Mesothelial cell of epicardium (in vitro differentiated cells): Measurements from ENCODE around the gene ARL13A. TPM values are rescaled to one million over a fixed set of nuclear protein-coding genes. Genes with fewer than 3 reads are reported as not detected.
"Not testable (repeated sequence)": the region's sequence is repeated elsewhere in the genome, so short reads cannot be mapped to it uniquely, and the experiment has no call there.

Experiments
- DNase-seq, 2 experiments: peaks; one replicate each; pipeline ENCODE4 v3.0.0; 2021; ENCODE audit warnings: low spot score in 2 of 2; ENCODE audit not compliant: unreplicated experiment in 2 of 2
- H3K27ac Mint-ChIP-seq: 2 replicates; pipeline ENCODE4 v1.8.0; 2021; ENCODE audit warnings: mixed read lengths
- H3K27me3 Mint-ChIP-seq: 2 replicates; pipeline ENCODE4 v1.8.0; 2021; ENCODE audit warnings: low read depth, mixed read lengths
- H3K36me3 Mint-ChIP-seq: 2 replicates; pipeline ENCODE4 v1.8.0; 2021; ENCODE audit warnings: mixed read lengths
- H3K4me1 Mint-ChIP-seq: 2 replicates; pipeline ENCODE4 v1.8.0; 2021; ENCODE audit warnings: mixed read lengths
- H3K4me3 Mint-ChIP-seq: 2 replicates; pipeline ENCODE4 v1.8.0; 2021; ENCODE audit warnings: mild to moderate bottlenecking, moderate library complexity, mixed read lengths
- H3K9me3 Mint-ChIP-seq: 2 replicates; pipeline ENCODE4 v1.8.0; 2021; ENCODE audit warnings: mixed read lengths
- total RNA-seq: library from RNA; stranded (reverse); gene quantifications from 3 replicates; pipeline ENCODE4 v1.2.1, GENCODE V29; 2021
- TF ChIP-seq, protein P1 (sequence below): fragments of 200-600 bp; sonication (generic); IDR thresholded peaks from one replicate; pipeline ENCODE4 v1.5.0; 2021; ENCODE audit warnings: antibody characterized with exemption; ENCODE audit not compliant: unreplicated experiment

Gene ARL13A
- total RNA-seq, 1 donor from 2014 or later: not detected

GRCh38 chrX:100994352-100995281 lies 25.1 kb downstream of the ARL13A start:
- DNase-seq: no peak
- peaks cover 8% of the 10 kb centered on the region for H3K36me3 Mint-ChIP-seq
- peaks cover 26% of the 10 kb centered on the region for H3K9me3 Mint-ChIP-seq
- H3K27me3 Mint-ChIP-seq: no peaks in the 10 kb centered on the region
- no peak overlapping the region for H3K27ac Mint-ChIP-seq
- no peak overlapping the region for H3K4me3 Mint-ChIP-seq
- TF ChIP-seq, protein P1, sequence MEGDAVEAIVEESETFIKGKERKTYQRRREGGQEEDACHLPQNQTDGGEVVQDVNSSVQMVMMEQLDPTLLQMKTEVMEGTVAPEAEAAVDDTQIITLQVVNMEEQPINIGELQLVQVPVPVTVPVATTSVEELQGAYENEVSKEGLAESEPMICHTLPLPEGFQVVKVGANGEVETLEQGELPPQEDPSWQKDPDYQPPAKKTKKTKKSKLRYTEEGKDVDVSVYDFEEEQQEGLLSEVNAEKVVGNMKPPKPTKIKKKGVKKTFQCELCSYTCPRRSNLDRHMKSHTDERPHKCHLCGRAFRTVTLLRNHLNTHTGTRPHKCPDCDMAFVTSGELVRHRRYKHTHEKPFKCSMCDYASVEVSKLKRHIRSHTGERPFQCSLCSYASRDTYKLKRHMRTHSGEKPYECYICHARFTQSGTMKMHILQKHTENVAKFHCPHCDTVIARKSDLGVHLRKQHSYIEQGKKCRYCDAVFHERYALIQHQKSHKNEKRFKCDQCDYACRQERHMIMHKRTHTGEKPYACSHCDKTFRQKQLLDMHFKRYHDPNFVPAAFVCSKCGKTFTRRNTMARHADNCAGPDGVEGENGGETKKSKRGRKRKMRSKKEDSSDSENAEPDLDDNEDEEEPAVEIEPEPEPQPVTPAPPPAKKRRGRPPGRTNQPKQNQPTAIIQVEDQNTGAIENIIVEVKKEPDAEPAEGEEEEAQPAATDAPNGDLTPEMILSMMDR: no peak
- no peaks in the 10 kb centered on the region for H3K4me1 Mint-ChIP-seq

- Mint-ChIP-seq H3K36me3 (peaks cover 8% of the 10 kb centered on the region), H3K4me1 (no peaks in the 10 kb centered on the region), H3K27me3 (no peaks in the 10 kb centered on the region), H3K9me3 (peaks cover 23% of the 10 kb centered on the region), H3K4me3 (no peak overlapping the region), H3K27ac (no peak overlapping the region)
- TF ChIP-seq, protein P1: no peak
- DNase-seq: no peak
Observed at GRCh38 chrX:100995469-100995868, 26.0 kb downstream of the ARL13A start.

DNA sequence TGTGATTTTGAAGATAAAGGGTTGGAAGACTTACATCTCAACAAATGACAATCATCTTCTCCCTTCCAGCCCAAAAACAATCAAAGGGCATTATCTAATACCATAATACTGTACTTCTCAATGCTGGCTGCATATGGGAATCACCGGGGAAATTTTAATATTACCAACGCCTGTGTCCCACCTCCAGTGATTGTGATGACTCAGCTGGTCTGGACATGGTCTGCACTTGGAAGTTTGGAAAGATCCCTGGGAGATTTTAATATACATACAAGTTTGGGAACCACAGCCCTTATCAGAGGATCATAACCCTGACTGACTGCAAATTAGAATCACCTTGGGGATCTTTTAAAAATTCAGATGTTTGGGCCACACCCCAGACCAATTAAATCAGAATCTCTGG lies 29.9 kb downstream of the ARL13A start:
- Mint-ChIP-seq H3K27me3 (no peaks in the 10 kb centered on the region), H3K4me3 (no peak overlapping the region), H3K27ac (no peak overlapping the region), H3K36me3 (peaks cover 8% of the 10 kb centered on the region), H3K4me1 (no peaks in the 10 kb centered on the region), H3K9me3 (peaks cover 13% of the 10 kb centered on the region)
- TF ChIP-seq, protein P1: no peak
- no peak for DNase-seq

GRCh38 chrX:101009090-101009489 lies 39.6 kb downstream of the ARL13A start:
- Mint-ChIP-seq H3K4me3 (no peak overlapping the region), H3K36me3 (peaks cover 16% of the 10 kb centered on the region), H3K27ac (no peak overlapping the region), H3K9me3 (peaks cover 16% of the 10 kb centered on the region), H3K27me3 (no peaks in the 10 kb centered on the region), H3K4me1 (no peaks in the 10 kb centered on the region)
- TF ChIP-seq, protein P1: no peak
- DNase-seq: no peak

DNA sequence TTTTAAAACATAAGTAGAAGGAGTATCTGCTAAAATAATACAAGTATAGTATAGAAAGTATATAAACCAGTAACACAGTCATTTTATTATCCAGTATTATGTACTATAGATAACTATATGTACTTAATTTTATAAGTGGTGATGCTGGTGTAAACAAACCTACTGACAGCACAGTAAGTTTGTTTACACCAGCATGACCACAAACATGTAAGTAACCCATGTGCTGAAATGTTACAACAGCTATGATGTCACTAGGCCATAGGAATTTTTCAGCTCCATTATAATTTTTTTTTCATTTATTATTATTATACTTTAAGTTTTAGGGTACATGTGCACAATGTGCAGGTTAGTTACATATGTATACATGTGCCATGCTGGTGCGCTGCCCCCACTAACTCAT lies 42.5 kb downstream of the ARL13A start:
- H3K36me3 Mint-ChIP-seq: peaks cover 25% of the 10 kb centered on the region
- H3K4me3 Mint-ChIP-seq, DNase-seq, H3K27me3 Mint-ChIP-seq, H3K27ac Mint-ChIP-seq, H3K4me1 Mint-ChIP-seq: not testable (repeated sequence)
- H3K9me3 Mint-ChIP-seq: peaks cover 13% of the 10 kb centered on the region

GRCh38 chrX:101022020-101022419 lies 52.5 kb downstream of the ARL13A start:
- Mint-ChIP-seq H3K27ac (no peak overlapping the region), H3K9me3 (peaks cover 21% of the 10 kb centered on the region), H3K36me3 (peaks cover 31% of the 10 kb centered on the region), H3K27me3 (no peaks in the 10 kb centered on the region), H3K4me1 (no peaks in the 10 kb centered on the region), H3K4me3 (no peak overlapping the region)
- TF ChIP-seq, protein P1: no peak
- no peak for DNase-seq
